A549 (cell line): ENCODE data around the gene SLC12A7. TPM values are rescaled to one million over a fixed set of nuclear protein-coding genes. Genes with fewer than 3 reads are reported as not detected.

ENCODE experiments used
- ATAC-seq, 2 experiments: fragments of 200-7000 bp in 1 of 2; fragments of >200 bp in 1 of 2; cut with Nextera tagmentation in 1 of 2; cut with Tn5 transposase in 1 of 2; 3 replicates each; pipeline versions ENCODE4 v1.8.0 to v1.9.1; 2018 to 2020; ENCODE audit warnings: mild to moderate bottlenecking in 1 of 2, moderate library complexity in 1 of 2
- CTCF ChIA-PET: fragments of 300-600 bp; sonication (Branson Sonifier 250); formaldehyde crosslinking; extraction: SDS; loops from one replicate; lab custom pipeline; 2021; ENCODE audit warnings: antibody characterized with exemption, inconsistent platforms; lab: Yijun Ruan, JAX
- POLR2A ChIA-PET: fragments of 350-600 bp; formaldehyde crosslinking; extraction: SDS; loops from one replicate; lab custom pipeline; 2021; ENCODE audit warnings: antibody characterized with exemption, inconsistent platforms; lab: Yijun Ruan, JAX
- DNase-seq, 2 experiments: peaks; one replicate each; pipeline versions ENCODE4 v3.0.0 to v3.0.0-alpha.2; 2011 to 2016; ENCODE audit warnings: low read depth in 1 of 2, low spot score in 1 of 2
- FAIRE-seq: peaks from 2 replicates; lab custom pipeline; 2011; peaks lifted over from hg19 to GRCh38; lab: Jason Lieb, UNC
- H3K27ac ChIP-seq, 2 experiments: fragments of >200 bp; sonication (Bioruptor Twin); formaldehyde crosslinking; 3 replicates each; pipeline ENCODE4 v1.5.1; 2016 to 2017
- H3K4me1 ChIP-seq: fragments of >200 bp; sonication (Bioruptor Twin); formaldehyde crosslinking; 3 replicates; pipeline ENCODE4 v1.6.1; 2016
- H3K4me2 ChIP-seq: fragments of >200 bp; sonication (Bioruptor Twin); formaldehyde crosslinking; 3 replicates; pipeline ENCODE4 v1.6.1; 2016
- H3K4me3 ChIP-seq: fragments of >200 bp; sonication (Bioruptor Twin); formaldehyde crosslinking; 3 replicates; pipeline ENCODE4 v1.5.1; 2016
- H3K9me3 ChIP-seq: fragments of >200 bp; sonication (Bioruptor Twin); formaldehyde crosslinking; 3 replicates; pipeline ENCODE4 v1.6.1; 2016
- BHLHE40 ChIP-seq: IDR thresholded peaks from 2 replicates; pipeline ENCODE4 v1.6.1; 2012; ENCODE audit warnings: low read depth, low read length, inconsistent platforms
- CBX2 ChIP-seq: fragments of 200-600 bp; sonication (generic); IDR thresholded peaks from 2 replicates; pipeline ENCODE4 v1.6.1; 2016; ENCODE audit warnings: low read depth, mild to moderate bottlenecking, borderline replicate concordance
- EHF ChIP-seq: fragments of 250-450 bp; sonication (Bioruptor Pico); IDR thresholded peaks from 2 replicates; pipeline ENCODE4 v1.5.0; 2020; ENCODE audit warnings: mild to moderate bottlenecking
- EHMT2 ChIP-seq: fragments of 200-600 bp; sonication (generic); IDR thresholded peaks from 2 replicates; pipeline ENCODE4 v1.6.1; 2016; ENCODE audit warnings: antibody characterized with exemption, low read depth, mild to moderate bottlenecking, moderate library complexity
- EP300 ChIP-seq, 2 experiments: fragments of >200 bp; sonication (Bioruptor Twin); formaldehyde crosslinking; IDR thresholded peaks; 2 replicates in 1 of 2; 3 replicates in 1 of 2; pipeline ENCODE4 v1.6.1; 2016 to 2017
- FOXS1 ChIP-seq: fragments of 250-450 bp; sonication (Bioruptor Pico); IDR thresholded peaks from 2 replicates; pipeline ENCODE4 v1.5.0; 2020; ENCODE audit warnings: mild to moderate bottlenecking, moderate library complexity
- HEYL ChIP-seq: fragments of 250-450 bp; sonication (Bioruptor Pico); IDR thresholded peaks from 2 replicates; pipeline ENCODE4 v1.8.0; 2021; ENCODE audit warnings: mild to moderate bottlenecking, moderate library complexity
- HOXA7 ChIP-seq: fragments of 250-450 bp; sonication (Bioruptor Pico); IDR thresholded peaks from 2 replicates; pipeline ENCODE4 v1.5.0; 2020; ENCODE audit warnings: mild to moderate bottlenecking, moderate library complexity
- HOXB13 ChIP-seq: fragments of 250-450 bp; sonication (Bioruptor Pico); IDR thresholded peaks from 2 replicates; pipeline ENCODE4 v1.5.0; 2020; ENCODE audit warnings: low read depth, mild to moderate bottlenecking, moderate library complexity
- JUN ChIP-seq, 2 experiments: fragments of >200 bp; sonication (Bioruptor Twin); formaldehyde crosslinking; IDR thresholded peaks; 2 replicates in 1 of 2; 3 replicates in 1 of 2; pipeline ENCODE4 v1.6.1; 2016 to 2017
- KDM1A ChIP-seq: fragments of 200-600 bp; sonication (generic); IDR thresholded peaks from 2 replicates; pipeline ENCODE4 v1.6.1; 2016; ENCODE audit warnings: low read depth, mild to moderate bottlenecking
- MAFK ChIP-seq: fragments of 450-650 bp; IDR thresholded peaks from 2 replicates; pipeline ENCODE4 v1.6.1; 2014; ENCODE audit not compliant: partially characterized antibody
- MAZ ChIP-seq: fragments of 150-350 bp; IDR thresholded peaks from 2 replicates; pipeline ENCODE4 v1.6.1; 2014; ENCODE audit warnings: antibody characterized with exemption, low read depth, low read length, borderline replicate concordance
- MYC ChIP-seq: IDR thresholded peaks from 2 replicates; pipeline ENCODE4 v1.6.1; 2012; ENCODE audit warnings: mild to moderate bottlenecking, inconsistent platforms, low read length, improper control_type of control experiment, borderline replicate concordance
- RARB ChIP-seq: fragments of 250-450 bp; sonication (Bioruptor Pico); IDR thresholded peaks from 2 replicates; pipeline ENCODE4 v1.8.0; 2021; ENCODE audit warnings: mild to moderate bottlenecking, moderate library complexity
- SREBF2 ChIP-seq: fragments of 450-650 bp; IDR thresholded peaks from 2 replicates; pipeline ENCODE4 v1.6.1; 2014; ENCODE audit warnings: mild to moderate bottlenecking, moderate library complexity
- ZSCAN20 ChIP-seq: fragments of 250-450 bp; sonication (Bioruptor Pico); IDR thresholded peaks from 2 replicates; pipeline ENCODE4 v1.8.0; 2022; ENCODE audit warnings: mild to moderate bottlenecking, moderate library complexity
- WGBS: methylation state at CpG from one replicate; pipeline ENCODE4 v1.1.6; 2017; ENCODE audit errors: missing lambda C conversion rate; 5-methylcytosine and 5-hydroxymethylcytosine counted together
- polyA plus RNA-seq, 4 experiments: library from polyadenylated mRNA; depleted of rRNA in 3 of 4; stranded (reverse); fragments of >200 nt; fragmentation: RNase III in 1 of 4; extraction: RNeasy Plus Mini Kit Qiagen cat#74134 plus additional on column Dnase treatment in 1 of 4; gene quantifications; 2 replicates in 3 of 4; 3 replicates in 1 of 4; pipeline ENCODE4 v1.2.3, GENCODE V29; 2011 to 2017
- TF ChIP-seq, protein P1 (sequence below): fragments of 250-450 bp; sonication (Bioruptor Pico); IDR thresholded peaks from 2 replicates; pipeline ENCODE4 v1.5.0; 2021; ENCODE audit warnings: mild to moderate bottlenecking, moderate library complexity, borderline replicate concordance
- TF ChIP-seq, protein P2 (sequence below): fragments of >200 bp; sonication (Bioruptor Twin); formaldehyde crosslinking; IDR thresholded peaks from 3 replicates; pipeline ENCODE4 v1.6.1; 2016
- TF ChIP-seq, protein P3 (sequence below): fragments of >200 bp; sonication (Bioruptor Twin); formaldehyde crosslinking; IDR thresholded peaks from 3 replicates; pipeline ENCODE4 v1.5.1; 2016
- TF ChIP-seq, protein P4 (sequence below): fragments of >200 bp; sonication (Bioruptor Twin); formaldehyde crosslinking; IDR thresholded peaks from 2 replicates; pipeline ENCODE4 v1.6.1; 2016

The SLC12A7 gene
- polyA plus RNA-seq, 2 of the 4 experiments (the other 2 are of a cell fraction), result 11.2 to 22.5 TPM

DNA sequence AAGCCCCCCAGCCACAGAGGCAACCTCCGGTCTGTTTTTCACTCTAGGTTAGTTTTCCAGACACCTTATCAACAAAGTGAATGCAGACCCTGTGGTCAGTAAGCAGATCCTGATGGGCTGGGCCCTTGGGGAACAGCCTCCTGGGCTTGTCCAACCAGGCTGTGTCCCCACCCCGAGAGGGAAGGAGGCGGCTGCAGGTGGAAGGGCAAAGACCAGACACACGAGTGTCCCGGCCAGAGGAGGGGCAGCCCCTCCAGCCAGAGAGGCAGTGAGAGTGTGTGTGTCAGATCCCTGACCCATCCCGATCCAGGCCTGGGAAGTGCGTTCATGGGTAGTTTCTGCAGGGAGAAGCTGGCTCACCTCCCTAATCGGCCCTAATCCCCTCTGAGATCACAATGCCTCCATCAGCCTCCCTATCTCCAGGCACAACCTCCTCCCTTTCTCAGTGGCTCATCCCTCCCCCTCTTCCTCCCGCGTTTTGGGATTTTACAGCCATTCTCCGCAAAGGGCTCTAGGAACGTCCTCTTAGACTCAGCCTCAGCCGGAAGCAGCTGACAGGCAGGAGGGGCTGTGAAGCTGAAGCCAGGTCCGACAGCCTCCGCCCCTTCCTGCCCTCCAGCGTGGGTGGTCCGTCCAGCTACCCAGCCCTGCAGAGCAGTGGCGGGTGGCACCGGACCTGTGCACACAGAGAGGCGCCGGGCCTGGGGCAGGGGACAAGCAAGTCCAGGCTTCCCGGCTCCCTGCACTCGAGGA, 9.7 kb downstream of the SLC12A7 start:
- ATAC-seq (no peak), FAIRE-seq (no peak), DNase-seq (no peak)
- Histone ChIP-seq H3K4me2 (no peak overlapping the region), H3K4me3 (no peak overlapping the region), H3K27ac (peak overlapping the region in 1 of 2 experiments; percentile 87; a peak in 2 of 6 replicates), H3K4me1 (peaks cover 72% of the 10 kb centered on the region), H3K9me3 (no peaks in the 10 kb centered on the region)
- TF ChIP-seq, protein P1, sequence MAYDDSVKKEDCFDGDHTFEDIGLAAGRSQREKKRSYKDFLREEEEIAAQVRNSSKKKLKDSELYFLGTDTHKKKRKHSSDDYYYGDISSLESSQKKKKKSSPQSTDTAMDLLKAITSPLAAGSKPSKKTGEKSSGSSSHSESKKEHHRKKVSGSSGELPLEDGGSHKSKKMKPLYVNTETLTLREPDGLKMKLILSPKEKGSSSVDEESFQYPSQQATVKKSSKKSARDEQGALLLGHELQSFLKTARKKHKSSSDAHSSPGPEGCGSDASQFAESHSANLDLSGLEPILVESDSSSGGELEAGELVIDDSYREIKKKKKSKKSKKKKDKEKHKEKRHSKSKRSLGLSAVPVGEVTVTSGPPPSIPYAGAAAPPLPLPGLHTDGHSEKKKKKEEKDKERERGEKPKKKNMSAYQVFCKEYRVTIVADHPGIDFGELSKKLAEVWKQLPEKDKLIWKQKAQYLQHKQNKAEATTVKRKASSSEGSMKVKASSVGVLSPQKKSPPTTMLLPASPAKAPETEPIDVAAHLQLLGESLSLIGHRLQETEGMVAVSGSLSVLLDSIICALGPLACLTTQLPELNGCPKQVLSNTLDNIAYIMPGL, result no peak
- TF ChIP-seq, protein P2, sequence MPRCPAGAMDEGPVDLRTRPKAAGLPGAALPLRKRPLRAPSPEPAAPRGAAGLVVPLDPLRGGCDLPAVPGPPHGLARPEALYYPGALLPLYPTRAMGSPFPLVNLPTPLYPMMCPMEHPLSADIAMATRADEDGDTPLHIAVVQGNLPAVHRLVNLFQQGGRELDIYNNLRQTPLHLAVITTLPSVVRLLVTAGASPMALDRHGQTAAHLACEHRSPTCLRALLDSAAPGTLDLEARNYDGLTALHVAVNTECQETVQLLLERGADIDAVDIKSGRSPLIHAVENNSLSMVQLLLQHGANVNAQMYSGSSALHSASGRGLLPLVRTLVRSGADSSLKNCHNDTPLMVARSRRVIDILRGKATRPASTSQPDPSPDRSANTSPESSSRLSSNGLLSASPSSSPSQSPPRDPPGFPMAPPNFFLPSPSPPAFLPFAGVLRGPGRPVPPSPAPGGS, result no peak
- TF ChIP-seq, protein P3, sequence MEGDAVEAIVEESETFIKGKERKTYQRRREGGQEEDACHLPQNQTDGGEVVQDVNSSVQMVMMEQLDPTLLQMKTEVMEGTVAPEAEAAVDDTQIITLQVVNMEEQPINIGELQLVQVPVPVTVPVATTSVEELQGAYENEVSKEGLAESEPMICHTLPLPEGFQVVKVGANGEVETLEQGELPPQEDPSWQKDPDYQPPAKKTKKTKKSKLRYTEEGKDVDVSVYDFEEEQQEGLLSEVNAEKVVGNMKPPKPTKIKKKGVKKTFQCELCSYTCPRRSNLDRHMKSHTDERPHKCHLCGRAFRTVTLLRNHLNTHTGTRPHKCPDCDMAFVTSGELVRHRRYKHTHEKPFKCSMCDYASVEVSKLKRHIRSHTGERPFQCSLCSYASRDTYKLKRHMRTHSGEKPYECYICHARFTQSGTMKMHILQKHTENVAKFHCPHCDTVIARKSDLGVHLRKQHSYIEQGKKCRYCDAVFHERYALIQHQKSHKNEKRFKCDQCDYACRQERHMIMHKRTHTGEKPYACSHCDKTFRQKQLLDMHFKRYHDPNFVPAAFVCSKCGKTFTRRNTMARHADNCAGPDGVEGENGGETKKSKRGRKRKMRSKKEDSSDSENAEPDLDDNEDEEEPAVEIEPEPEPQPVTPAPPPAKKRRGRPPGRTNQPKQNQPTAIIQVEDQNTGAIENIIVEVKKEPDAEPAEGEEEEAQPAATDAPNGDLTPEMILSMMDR, result no peak
- TF ChIP-seq MAZ (no peak), HOXB13 (CRISPR knock-in tag) (no peak), KDM1A (no peak), MYC (no peak), EHF (CRISPR knock-in tag) (no peak), CBX2 (no peak), SREBF2 (no peak), HEYL (CRISPR knock-in tag) (no peak), BHLHE40 (no peak), JUN (IDR thresholded peaks at IDR 0.05) (no peak), HOXA7 (CRISPR knock-in tag) (no peak), FOXS1 (CRISPR knock-in tag) (no peak), RARB (CRISPR knock-in tag) (no peak), EHMT2 (no peak)
- TF ChIP-seq, protein P4, sequence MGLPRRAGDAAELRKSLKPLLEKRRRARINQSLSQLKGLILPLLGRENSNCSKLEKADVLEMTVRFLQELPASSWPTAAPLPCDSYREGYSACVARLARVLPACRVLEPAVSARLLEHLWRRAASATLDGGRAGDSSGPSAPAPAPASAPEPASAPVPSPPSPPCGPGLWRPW, result no peak
- WGBS, result 85% methylated on average over 17 of the region's 23 CpGs
- ChIA-PET CTCF (interaction anchor here (1.0 to 1.8 kb wide), 7 partner anchors 15 to 178 kb away, joined by 3 to 6 read pairs (median 3); no protein-coding TSS in a partner anchor), POLR2A (no interaction called here)

DNA sequence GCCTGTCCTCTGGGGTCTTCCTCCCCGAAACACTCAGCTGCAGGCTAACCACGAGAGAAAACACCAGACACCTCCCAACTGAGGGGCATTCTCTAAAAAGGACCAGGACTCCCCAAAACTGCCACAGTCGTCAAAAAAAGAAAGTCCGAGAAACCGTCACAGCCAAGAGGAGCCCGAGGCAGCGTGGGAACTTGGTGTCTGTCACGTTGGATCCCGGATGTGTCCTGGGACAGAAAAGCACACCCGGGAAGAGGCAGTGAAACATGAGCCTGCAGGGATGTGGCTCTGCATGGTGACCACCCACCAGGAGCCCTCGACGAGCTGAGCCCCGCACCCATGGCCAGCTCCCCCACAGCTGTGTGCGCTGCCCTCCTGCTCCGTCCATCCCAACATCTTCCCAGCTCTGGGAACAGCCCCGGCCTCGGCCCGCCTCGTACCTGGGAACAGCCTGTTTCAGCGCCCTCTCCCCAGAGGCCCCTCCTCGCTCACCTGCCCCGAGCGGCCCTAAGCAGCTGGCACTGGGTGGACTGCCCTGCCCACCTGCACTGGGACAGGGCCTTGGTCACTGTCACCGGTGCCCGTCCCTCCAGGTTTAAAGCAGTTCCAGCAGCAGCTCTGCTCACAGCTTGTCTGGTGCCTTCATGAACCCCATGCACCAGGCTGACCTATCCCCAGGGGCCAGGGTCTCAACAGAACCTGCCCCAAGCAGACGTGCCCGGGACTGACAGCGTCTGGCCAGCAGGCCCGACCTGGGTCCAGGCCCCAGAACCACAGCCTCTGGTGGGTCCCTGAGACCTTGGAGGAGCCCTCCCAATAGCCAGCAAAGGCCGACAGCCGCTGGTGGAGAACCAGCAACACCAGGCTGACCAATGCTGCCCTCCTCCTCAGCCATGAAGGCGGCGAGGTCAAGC, 10.9 kb downstream of the SLC12A7 start:
- peaks cover 61% of the 10 kb centered on the region for H3K4me1 ChIP-seq
- peak; percentile 90 for TF ChIP-seq MAFK
- no peak for TF ChIP-seq FOXS1 (CRISPR knock-in tag)
- TF ChIP-seq EP300 (IDR thresholded peaks at IDR 0.05), result no peak
- no peak for TF ChIP-seq HOXB13 (CRISPR knock-in tag)
- no peak for TF ChIP-seq ZSCAN20 (CRISPR knock-in tag)
- no peak overlapping the region for H3K4me2 ChIP-seq
- H3K27ac ChIP-seq, result no peak overlapping the region
- POLR2A ChIA-PET, result no interaction called here
- CTCF ChIA-PET, result interaction anchor here (1.1 to 1.8 kb wide), 4 partner anchors 42 to 177 kb away, joined by 3 to 6 read pairs (median 4); no protein-coding TSS in a partner anchor
- WGBS, result 87% methylated on average over 25 of the region's 33 CpGs
- no peak overlapping the region for H3K4me3 ChIP-seq
- FAIRE-seq (no peak), ATAC-seq (no peak), DNase-seq (no peak)
- no peaks in the 10 kb centered on the region for H3K9me3 ChIP-seq
